A549 (cell line): Measurements from ENCODE around the gene C8G. TPM values are rescaled to one million over a fixed set of nuclear protein-coding genes. Genes with fewer than 3 reads are reported as not detected.
A peak's percentile ranks its signal among the peaks of the same experiment; 100 is the strongest.

Source experiments
- ATAC-seq, 2 experiments: fragments of 200-7000 bp in 1 of 2; fragments of >200 bp in 1 of 2; cut with Nextera tagmentation in 1 of 2; cut with Tn5 transposase in 1 of 2; 3 replicates each; pipeline versions ENCODE4 v1.8.0 to v1.9.1; 2018 to 2020; ENCODE audit warnings: mild to moderate bottlenecking in 1 of 2, moderate library complexity in 1 of 2
- CTCF ChIA-PET: fragments of 300-600 bp; sonication (Branson Sonifier 250); formaldehyde crosslinking; extraction: SDS; loops from one replicate; lab custom pipeline; 2021; ENCODE audit warnings: antibody characterized with exemption, inconsistent platforms; lab: Yijun Ruan, JAX
- POLR2A ChIA-PET: fragments of 350-600 bp; formaldehyde crosslinking; extraction: SDS; loops from one replicate; lab custom pipeline; 2021; ENCODE audit warnings: antibody characterized with exemption, inconsistent platforms; lab: Yijun Ruan, JAX
- DNase-seq, 2 experiments: peaks; one replicate each; pipeline versions ENCODE4 v3.0.0 to v3.0.0-alpha.2; 2011 to 2016; ENCODE audit warnings: low read depth in 1 of 2, low spot score in 1 of 2
- FAIRE-seq: peaks from 2 replicates; lab custom pipeline; 2011; peaks lifted over from hg19 to GRCh38; lab: Jason Lieb, UNC
- H3K27ac ChIP-seq, 2 experiments: fragments of >200 bp; sonication (Bioruptor Twin); formaldehyde crosslinking; 3 replicates each; pipeline ENCODE4 v1.5.1; 2016 to 2017
- H3K4me1 ChIP-seq: fragments of >200 bp; sonication (Bioruptor Twin); formaldehyde crosslinking; 3 replicates; pipeline ENCODE4 v1.6.1; 2016
- H3K4me2 ChIP-seq: fragments of >200 bp; sonication (Bioruptor Twin); formaldehyde crosslinking; 3 replicates; pipeline ENCODE4 v1.6.1; 2016
- H3K4me3 ChIP-seq: fragments of >200 bp; sonication (Bioruptor Twin); formaldehyde crosslinking; 3 replicates; pipeline ENCODE4 v1.5.1; 2016
- H3K9me3 ChIP-seq: fragments of >200 bp; sonication (Bioruptor Twin); formaldehyde crosslinking; 3 replicates; pipeline ENCODE4 v1.6.1; 2016
- CBX8 ChIP-seq: fragments of 200-600 bp; sonication (generic); IDR thresholded peaks from 2 replicates; pipeline ENCODE4 v1.6.1; 2016
- EHF ChIP-seq: fragments of 250-450 bp; sonication (Bioruptor Pico); IDR thresholded peaks from 2 replicates; pipeline ENCODE4 v1.5.0; 2020; ENCODE audit warnings: mild to moderate bottlenecking
- ESRRA ChIP-seq: fragments of 150-350 bp; IDR thresholded peaks from 2 replicates; pipeline ENCODE4 v1.6.1; 2014; ENCODE audit warnings: mild to moderate bottlenecking, low read length, borderline replicate concordance
- JUN ChIP-seq, 2 experiments: fragments of >200 bp; sonication (Bioruptor Twin); formaldehyde crosslinking; IDR thresholded peaks; 2 replicates in 1 of 2; 3 replicates in 1 of 2; pipeline ENCODE4 v1.6.1; 2016 to 2017
- KDM1A ChIP-seq: fragments of 200-600 bp; sonication (generic); IDR thresholded peaks from 2 replicates; pipeline ENCODE4 v1.6.1; 2016; ENCODE audit warnings: low read depth, mild to moderate bottlenecking
- MAX ChIP-seq: IDR thresholded peaks from 2 replicates; pipeline ENCODE4 v1.6.1; 2012
- NPAS2 ChIP-seq: fragments of 250-450 bp; sonication (Bioruptor Pico); IDR thresholded peaks from 2 replicates; pipeline ENCODE4 v1.8.0; 2022; ENCODE audit warnings: mild to moderate bottlenecking, moderate library complexity, borderline replicate concordance
- PBX3 ChIP-seq: IDR thresholded peaks from 2 replicates; pipeline ENCODE4 v1.6.1; 2012
- WGBS: methylation state at CpG from one replicate; pipeline ENCODE4 v1.1.6; 2017; ENCODE audit errors: missing lambda C conversion rate; 5-methylcytosine and 5-hydroxymethylcytosine counted together
- polyA plus RNA-seq, 4 experiments: library from polyadenylated mRNA; depleted of rRNA in 3 of 4; stranded (reverse); fragments of >200 nt; fragmentation: RNase III in 1 of 4; extraction: RNeasy Plus Mini Kit Qiagen cat#74134 plus additional on column Dnase treatment in 1 of 4; gene quantifications; 2 replicates in 3 of 4; 3 replicates in 1 of 4; pipeline ENCODE4 v1.2.3, GENCODE V29; 2011 to 2017

The C8G gene
- polyA plus RNA-seq, 2 of the 4 experiments (the other 2 are of a cell fraction) = 0.45 to 1.3 TPM

DNA sequence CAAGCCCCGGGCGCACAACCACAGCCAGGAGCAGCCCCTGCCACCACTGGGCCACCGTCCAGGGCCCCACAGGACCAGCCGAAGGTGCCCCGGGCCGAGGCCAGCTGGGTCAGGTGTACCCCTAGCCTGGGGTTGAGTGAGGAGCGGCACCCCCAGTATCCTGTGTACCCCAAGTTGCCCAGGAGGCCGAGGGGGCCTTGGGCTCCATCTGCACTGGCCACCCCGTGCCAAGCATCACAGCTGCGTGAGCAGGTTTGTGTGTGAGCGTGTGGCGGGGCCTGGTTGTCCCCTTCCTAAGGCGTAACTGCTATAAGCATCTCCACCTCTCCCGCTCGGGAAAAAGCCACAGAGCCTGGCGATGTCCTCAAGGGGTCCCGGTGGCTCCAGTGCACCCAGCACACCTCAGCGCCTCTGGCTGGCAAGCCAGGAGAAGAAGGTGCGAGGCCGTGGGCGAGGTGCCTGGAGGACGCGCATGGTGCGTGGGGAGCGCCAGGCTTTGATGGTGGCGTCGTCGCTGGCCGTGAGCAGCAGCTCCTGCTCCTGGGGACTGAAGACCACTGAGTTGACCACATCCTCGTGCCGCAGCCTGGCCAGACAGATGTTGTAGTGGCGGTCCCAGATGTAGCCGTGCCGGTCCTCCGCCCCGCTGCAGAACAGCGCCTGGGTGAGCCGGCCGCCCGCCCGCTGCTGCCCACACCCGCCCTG lies 4.4 kb upstream of the C8G start:
- Histone ChIP-seq H3K9me3 (no peaks in the 10 kb centered on the region), H3K4me3 (no peak overlapping the region), H3K4me1 (peaks cover 13% of the 10 kb centered on the region), H3K27ac (no peak overlapping the region), H3K4me2 (no peak overlapping the region)
- ChIA-PET POLR2A (interaction anchor here (0.6 kb wide), 1 partner anchor 22 kb away, joined by 4 read pairs; no protein-coding TSS in a partner anchor), CTCF (no interaction called here)
- DNase-seq (no peak), ATAC-seq (no peak), FAIRE-seq (no peak)
- WGBS = 93% methylated on average over 31 of the region's 42 CpGs
- no peak for TF ChIP-seq CBX8
- TF ChIP-seq MAX = 0 out of 2 replicates have a peak, but pooled peaks have one; percentile 18
- TF ChIP-seq ESRRA = no peak

GRCh38 chr9:136941231-136942111 lies 3.6 kb upstream of the C8G start:
- Histone ChIP-seq H3K4me2 (no peak overlapping the region), H3K4me1 (peaks cover 13% of the 10 kb centered on the region), H3K27ac (no peak overlapping the region)
- FAIRE-seq = no peak
- WGBS = 93% methylated on average over 42 of the region's 55 CpGs
- DNase-seq = no peak
- CTCF ChIA-PET = no interaction called here
- no peak for TF ChIP-seq NPAS2
- peak in 1 of 2 experiments; percentile 4; a peak in 1 of 5 replicates for TF ChIP-seq JUN (IDR thresholded peaks at IDR 0.05)
- TF ChIP-seq, all 56 proteins: peak for 1
- POLR2A ChIA-PET = interaction anchor here (0.6 kb wide), 1 partner anchor 23 kb away, joined by 4 read pairs; no protein-coding TSS in a partner anchor
- no peak for ATAC-seq
- no peak overlapping the region for H3K4me3 ChIP-seq
- no peaks in the 10 kb centered on the region for H3K9me3 ChIP-seq

DNA sequence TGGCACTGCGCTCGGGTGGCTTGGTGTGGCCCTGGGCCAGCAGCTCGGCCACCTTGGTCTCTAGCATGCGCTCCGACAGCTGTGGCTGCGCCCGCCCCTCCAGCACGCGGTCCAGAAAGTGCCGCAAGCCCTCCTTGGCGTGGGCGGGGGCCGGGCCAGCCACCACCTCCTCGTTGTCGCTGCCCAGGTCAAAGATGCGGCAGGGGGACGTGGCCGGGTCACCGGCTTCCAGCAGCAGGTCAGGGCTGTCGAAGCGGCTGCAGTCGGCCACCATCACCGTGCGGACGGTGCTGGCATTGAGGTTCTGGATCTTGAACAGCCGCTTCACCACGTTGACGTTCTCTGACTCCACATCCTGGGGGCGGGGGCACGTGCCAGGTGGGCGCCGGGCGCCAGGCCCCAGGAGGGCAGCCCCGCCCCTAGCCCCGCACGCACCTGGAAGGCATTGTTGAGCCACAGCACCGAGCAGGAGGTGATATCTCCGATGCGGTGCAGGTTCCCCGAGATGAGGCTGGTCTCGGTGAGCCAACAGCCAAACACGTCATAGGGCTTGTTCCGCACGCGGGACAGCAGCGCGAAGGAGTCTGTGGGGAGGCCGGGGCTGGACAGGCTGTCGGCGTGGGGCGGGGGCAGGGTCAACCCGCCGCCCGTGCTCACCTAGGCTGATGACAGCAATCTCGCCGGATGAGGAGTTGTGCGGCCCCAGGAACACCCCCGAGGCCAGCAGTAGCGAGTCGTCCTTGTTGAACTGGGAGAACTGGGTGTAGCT lies 2.7 kb upstream of the C8G start:
- WGBS = 95% methylated on average over 46 of the region's 60 CpGs
- Histone ChIP-seq H3K4me1 (peaks cover 16% of the 10 kb centered on the region), H3K27ac (peak overlapping the region in 1 of 2 experiments; percentile 98; a peak in 2 of 6 replicates), H3K4me3 (peak overlapping the region; percentile 78; the same call in 2 of the 3 replicates), H3K9me3 (no peaks in the 10 kb centered on the region)
- FAIRE-seq = no peak
- CTCF ChIA-PET = interaction anchor here (0.5 to 1.1 kb wide), 2 partner anchors 60 to 125 kb away, joined by 3 read pairs; no protein-coding TSS in a partner anchor
- DNase-seq = no peak
- no peak for ATAC-seq
- peak; percentile 11; the same call in 1 of the 2 replicates for TF ChIP-seq PBX3
- no peak for TF ChIP-seq EHF
- TF ChIP-seq, all 56 proteins: peak for 1
- POLR2A ChIA-PET = no interaction called here
- peak overlapping the region; percentile 96 for H3K4me2 ChIP-seq

GRCh38 chr9:136942881-136943230 lies 2.2 kb upstream of the C8G start:
- TF ChIP-seq PBX3 (0 out of 2 replicates have a peak, but pooled peaks have one; percentile 9), KDM1A (no peak)
- TF ChIP-seq, all 56 proteins: peak for 1
- Histone ChIP-seq H3K4me2 (peak overlapping the region; percentile 96), H3K4me3 (peak overlapping the region; percentile 78), H3K4me1 (peaks cover 22% of the 10 kb centered on the region), H3K9me3 (no peaks in the 10 kb centered on the region), H3K27ac (peak overlapping the region in 1 of 2 experiments; percentile 98; a peak in 4 of 6 replicates)
- FAIRE-seq (no peak), DNase-seq (no peak), ATAC-seq (no peak)
- WGBS = 96% methylated on average over 13 of the region's 16 CpGs
- ChIA-PET POLR2A (interaction anchor here (1.7 kb wide), 1 partner anchor 41 kb away, joined by 10 read pairs; no protein-coding TSS in a partner anchor), CTCF (interaction anchor here (0.5 to 2.5 kb wide), 4 partner anchors 59 to 125 kb away, joined by 3 to 11 read pairs (median 4); no protein-coding TSS in a partner anchor)
